Aorta (tissue), 5 donors: ENCODE data around the gene AGFG1. TPM values are rescaled to one million over a fixed set of nuclear protein-coding genes. Genes with fewer than 3 reads are reported as not detected.

ENCODE experiments used
- ATAC-seq: fragments of 200-7000 bp; cut with Tn5 transposase; one replicate; pipeline ENCODE4 v1.9.1; 2022; ENCODE audit warnings: moderate library complexity; ENCODE audit not compliant: low FRiP score
- DNase-seq, 2 donors: peaks; one replicate each; pipeline ENCODE4 v3.0.0-alpha.2; 2020
- H3K27ac ChIP-seq, 2 donors: one replicate each; pipeline ENCODE4 v1.5.1; 2013; ENCODE audit warnings: low read length in 2 of 2, mild to moderate bottlenecking in 2 of 2, moderate library complexity in 2 of 2, control low read depth in 1 of 2, inconsistent platforms in 1 of 2, low read depth in 1 of 2
- H3K27me3 ChIP-seq, 2 donors: one replicate each; pipeline ENCODE4 v1.6.1; 2013; ENCODE audit warnings: control low read depth in 1 of 2, low read length in 1 of 2, mild to moderate bottlenecking in 1 of 2, moderate library complexity in 1 of 2; ENCODE audit not compliant: insufficient read depth in 2 of 2, control insufficient read depth in 1 of 2
- H3K36me3 ChIP-seq, 2 donors: one replicate each; pipeline ENCODE4 v1.6.1; 2013; ENCODE audit warnings: control low read depth in 1 of 2, low read length in 1 of 2, mild to moderate bottlenecking in 1 of 2; ENCODE audit not compliant: insufficient read depth in 2 of 2, control insufficient read depth in 1 of 2
- H3K4me1 ChIP-seq, 2 donors: one replicate each; pipeline ENCODE4 v1.6.1; 2013; ENCODE audit warnings: low read length in 2 of 2, control low read depth in 1 of 2, mild to moderate bottlenecking in 1 of 2, moderate library complexity in 1 of 2; ENCODE audit not compliant: insufficient read depth in 2 of 2, control insufficient read depth in 1 of 2
- H3K4me3 ChIP-seq, 2 donors: one replicate each; pipeline ENCODE4 v1.5.1; 2013; ENCODE audit warnings: low read length in 2 of 2, control low read depth in 1 of 2, mild to moderate bottlenecking in 1 of 2
- H3K9me3 ChIP-seq: one replicate; pipeline ENCODE4 v1.6.1; 2013; ENCODE audit warnings: mild to moderate bottlenecking, low read length; ENCODE audit not compliant: control insufficient read depth
- WGBS, 2 donors: extraction: QIAGEN DNeasy Blood & Tissue Kit; methylation state at CpG; one replicate each; pipeline ENCODE4 v1.1.7; 2013; 5-methylcytosine and 5-hydroxymethylcytosine counted together
- intact Hi-C, 2 donors: fragments of 100-400 bp; cut with DNase I; formaldehyde crosslinking; loops; one replicate each; pipeline versions ENCODE4 v1.14.2 to v1.15.0; 2022
- polyA plus RNA-seq, 2 donors: library from polyadenylated mRNA; stranded (reverse); fragments of 200-250 nt; gene quantifications; one replicate each; pipeline ENCODE4 v1.2.3, GENCODE V29; 2013
- total RNA-seq, 2 donors: library from RNA; stranded (reverse); fragmentation: NEBNext Ultra II Directional; extraction: Animal tissue kit (Norgen Biotek cat#: 25700); gene quantifications; one replicate each; pipeline ENCODE4 v1.2.1, GENCODE V29; 2021
- donor health status: healthy with polysubstance abuse.
- donor health status: Bipolar disorder and iron deficiency.
- donor health status: DM: no; HTN: no; CAD: no.
- donor health status: DM: no; HTN: no; CAD: no.
- donor health status: DM: yes; HTN: yes; CAD: no.

Gene AGFG1
- total and polyA plus RNA-seq, 4 donors: 27.0 to 82.9 (median 56.0) TPM

GRCh38 chr2:227456772-227457171 is 15.2 kb upstream of the AGFG1 start:
- Histone ChIP-seq H3K27ac (no peak overlapping the region), H3K4me1 (no peaks in the 10 kb centered on the region), H3K9me3 (no peaks in the 10 kb centered on the region), H3K27me3 (no peaks in the 10 kb centered on the region), H3K36me3 (no peaks in the 10 kb centered on the region), H3K4me3 (no peak overlapping the region)
- DNase-seq (no peak), ATAC-seq (no peak)
- 63 to 75% methylated on average over 4 of the region's 4 CpGs for WGBS, 2 donors
- intact Hi-C loops: no loop called here

- peak in 1 of 2 donors; percentile 63 for DNase-seq
- H3K9me3 ChIP-seq: no peaks in the 10 kb centered on the region
- 8 to 9% methylated on average over 8 of the region's 8 CpGs for WGBS, 2 donors
- intact Hi-C loops: loop anchor here in 1 of 2 donors (10.0 kb wide), 1 partner anchor 135 kb away; the partner anchor contains the start of gene MFF
- no peak overlapping the region for H3K4me3 ChIP-seq
- H3K36me3 ChIP-seq: no peaks in the 10 kb centered on the region
- H3K27me3 ChIP-seq: no peaks in the 10 kb centered on the region
- ATAC-seq: no peak
- H3K4me1 ChIP-seq: no peaks in the 10 kb centered on the region
- no peak overlapping the region for H3K27ac ChIP-seq
Measured at GRCh38 chr2:227460070-227460485, 11.9 kb upstream of the AGFG1 start.

- ATAC-seq (no peak), DNase-seq (no peak)
- Histone ChIP-seq H3K4me3 (no peak overlapping the region), H3K36me3 (no peaks in the 10 kb centered on the region), H3K4me1 (no peaks in the 10 kb centered on the region), H3K27ac (no peak overlapping the region), H3K9me3 (no peaks in the 10 kb centered on the region), H3K27me3 (no peaks in the 10 kb centered on the region)
- intact Hi-C loops: loop anchor here in 1 of 2 donors (10.0 kb wide), 1 partner anchor 136 kb away; the partner anchor contains the start of gene MFF
- 88 to 91% methylated on average over 3 of the region's 3 CpGs for WGBS, 2 donors
Measured at GRCh38 chr2:227460833-227461232, 11.1 kb upstream of the AGFG1 start.

GRCh38 chr2:227461811-227462461 is 10.0 kb upstream of the AGFG1 start:
- WGBS, 2 donors: 87 to 95% methylated on average over 4 of the region's 4 CpGs

GRCh38 chr2:227462462-227462951 is 9.4 kb upstream of the AGFG1 start:
- Histone ChIP-seq H3K36me3 (no peaks in the 10 kb centered on the region), H3K27me3 (no peaks in the 10 kb centered on the region), H3K27ac (no peak overlapping the region), H3K4me3 (no peak overlapping the region), H3K9me3 (no peaks in the 10 kb centered on the region), H3K4me1 (no peaks in the 10 kb centered on the region)
- DNase-seq: no peak
- WGBS, 2 donors: 89 to 92% methylated on average over 6 of the region's 6 CpGs
- intact Hi-C loops: loop anchor here in 1 of 2 donors (10.0 kb wide), 1 partner anchor 138 kb away; the partner anchor contains the start of gene MFF
- ATAC-seq: no peak

More at GRCh38 chr2:227461811-227462461, 10.0 kb upstream of the AGFG1 start:
- no peaks in the 10 kb centered on the region for H3K27me3 ChIP-seq
- intact Hi-C loops: loop anchor here in 1 of 2 donors (10.0 kb wide), 1 partner anchor 137 kb away; the partner anchor contains the start of gene MFF
- DNase-seq: no peak
- H3K9me3 ChIP-seq: no peaks in the 10 kb centered on the region
- ATAC-seq: no peak
- no peak overlapping the region for H3K27ac ChIP-seq
- no peaks in the 10 kb centered on the region for H3K4me1 ChIP-seq
- no peak overlapping the region for H3K4me3 ChIP-seq
- H3K36me3 ChIP-seq: no peaks in the 10 kb centered on the region

- Histone ChIP-seq H3K4me3 (no peak overlapping the region), H3K4me1 (no peaks in the 10 kb centered on the region), H3K27ac (no peak overlapping the region), H3K27me3 (no peaks in the 10 kb centered on the region), H3K36me3 (no peaks in the 10 kb centered on the region), H3K9me3 (no peaks in the 10 kb centered on the region)
- DNase-seq (no peak), ATAC-seq (no peak)
- WGBS, 2 donors: 89 to 92% methylated on average over 12 to 13 of the region's 13 CpGs
- intact Hi-C loops: loop anchor here in 1 of 2 donors (10.0 kb wide), 1 partner anchor 138 kb away; the partner anchor contains the start of gene MFF
Measured at GRCh38 chr2:227462972-227463931, 8.7 kb upstream of the AGFG1 start.

- Histone ChIP-seq H3K4me1 (no peaks in the 10 kb centered on the region), H3K4me3 (no peak overlapping the region), H3K36me3 (no peaks in the 10 kb centered on the region), H3K27me3 (no peaks in the 10 kb centered on the region), H3K27ac (no peak overlapping the region), H3K9me3 (no peaks in the 10 kb centered on the region)
- intact Hi-C loops: loop anchor here in 1 of 2 donors (10.0 kb wide), 1 partner anchor 140 kb away; the partner anchor contains the start of gene MFF
- no peak for ATAC-seq
- WGBS, 2 donors: 88 to 92% methylated on average over 3 of the region's 3 CpGs
- DNase-seq: no peak
Measured at GRCh38 chr2:227464361-227464760, 7.6 kb upstream of the AGFG1 start.

- intact Hi-C loops: loop anchor here (5.0 to 10.0 kb wide), 2 partner anchors 58 to 140 kb away; partner anchors contain the start of gene MFF (in 1 of the 2)
- Histone ChIP-seq H3K4me1 (no peaks in the 10 kb centered on the region), H3K27ac (no peak overlapping the region), H3K9me3 (no peaks in the 10 kb centered on the region), H3K36me3 (no peaks in the 10 kb centered on the region), H3K4me3 (no peak overlapping the region), H3K27me3 (no peaks in the 10 kb centered on the region)
- ATAC-seq (no peak), DNase-seq (no peak)
- 96 to 98% methylated on average over 7 of the region's 7 CpGs for WGBS, 2 donors
Measured at GRCh38 chr2:227464851-227465250, 7.1 kb upstream of the AGFG1 start.
